Small intestine (tissue), 7 donors: ENCODE results near the gene STON1. TPM values are rescaled to one million over a fixed set of nuclear protein-coding genes. Genes with fewer than 3 reads are reported as not detected.
"Not testable (repeated sequence)": the region's sequence is repeated elsewhere in the genome, so short reads cannot be mapped to it uniquely, and the experiment has no call there.

Experiments
- DNase-seq, 2 donors: peaks; one replicate each; pipeline versions ENCODE4 v3.0.0 to v3.0.0-alpha.2; 2013
- FAIRE-seq: peaks from 2 replicates; lab custom pipeline; 2012; peaks lifted over from hg19 to GRCh38; lab: Jason Lieb, UNC
- H3K27ac ChIP-seq, 3 donors: one replicate each; pipeline ENCODE4 v1.5.1; 2013; ENCODE audit warnings: low read length in 2 of 3, mild to moderate bottlenecking in 2 of 3, control low read depth in 1 of 3, inconsistent platforms in 1 of 3, low read depth in 1 of 3, moderate library complexity in 1 of 3
- H3K27me3 ChIP-seq, 3 donors: one replicate each; pipeline ENCODE4 v1.6.1; 2013; ENCODE audit warnings: low read length in 3 of 3, inconsistent platforms in 1 of 3; ENCODE audit not compliant: control insufficient read depth in 3 of 3, insufficient read depth in 3 of 3
- H3K36me3 ChIP-seq, 3 donors: one replicate each; pipeline ENCODE4 v1.6.1; 2013; ENCODE audit warnings: low read length in 3 of 3, inconsistent platforms in 1 of 3, low read depth in 1 of 3, mild to moderate bottlenecking in 1 of 3, moderate library complexity in 1 of 3; ENCODE audit not compliant: control insufficient read depth in 3 of 3, insufficient read depth in 2 of 3
- H3K4me1 ChIP-seq, 3 donors: one replicate each; pipeline ENCODE4 v1.6.1; 2013; ENCODE audit warnings: low read length in 2 of 3, inconsistent platforms in 1 of 3, low read depth in 1 of 3, mild to moderate bottlenecking in 1 of 3, moderate library complexity in 1 of 3; ENCODE audit not compliant: control insufficient read depth in 3 of 3, insufficient read depth in 2 of 3
- H3K4me3 ChIP-seq, 3 donors: one replicate each; pipeline ENCODE4 v1.5.1; 2013; ENCODE audit warnings: low read length in 3 of 3, control low read depth in 1 of 3, inconsistent platforms in 1 of 3, low read depth in 1 of 3, mild to moderate bottlenecking in 1 of 3, moderate library complexity in 1 of 3
- H3K9me3 ChIP-seq, 2 donors: one replicate each; pipeline ENCODE4 v1.6.1; 2013; ENCODE audit warnings: low read depth in 1 of 2, low read length in 1 of 2; ENCODE audit not compliant: control insufficient read depth in 2 of 2, insufficient read depth in 1 of 2
- WGBS, 3 donors: extraction: QIAGEN DNeasy Blood & Tissue Kit; methylation state at CpG; one replicate each; pipeline ENCODE4 v1.1.7; 2013; 5-methylcytosine and 5-hydroxymethylcytosine counted together
- polyA plus RNA-seq, 4 donors: library from polyadenylated mRNA; stranded (reverse) in 3 of 4; unstranded in 1 of 4; fragments of 200-250 nt in 3 of 4; fragments of 120-200 nt in 1 of 4; gene quantifications; one replicate each; pipeline versions ENCODE4 v1.2.1 to v1.2.3, GENCODE V29; 2013
- donor health status: healthy with polysubstance abuse.
- donor health status: control.
- donor health status: control.
- donor health status: Bipolar disorder and iron deficiency.
- donor health status: healthy.

STON1 gene
- polyA plus RNA-seq, 4 donors, result 0.45 to 4.7 (median 2.5) TPM

DNA sequence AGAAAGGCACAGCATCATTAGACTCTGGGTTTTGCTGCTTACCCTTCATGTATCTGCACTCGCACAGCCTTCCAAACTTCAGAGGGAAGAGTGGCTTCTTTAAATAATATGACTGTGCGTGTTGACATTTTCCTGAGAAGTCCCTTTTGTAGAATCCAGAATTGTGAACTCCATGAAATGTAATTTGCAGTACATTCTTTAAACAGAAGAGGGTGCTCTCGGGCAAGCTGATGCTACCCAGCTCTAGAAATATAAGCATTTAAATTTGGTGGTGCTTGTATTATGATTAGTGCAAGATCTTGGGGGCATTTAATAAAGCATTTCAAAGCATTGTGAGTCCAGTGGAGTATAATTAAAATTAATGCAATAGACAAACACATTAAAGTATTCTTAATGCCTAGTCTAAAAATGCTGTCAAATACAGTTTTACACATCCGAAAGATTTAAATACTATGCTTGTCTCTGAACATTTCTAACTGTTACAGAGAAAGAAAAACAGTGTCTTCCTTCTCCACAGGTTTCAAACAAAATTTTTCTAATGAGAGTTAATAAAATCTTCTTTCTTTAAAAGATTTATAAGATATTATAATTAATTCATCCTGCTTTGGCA lies 70.4 kb downstream of the STON1 start:
- WGBS, 3 donors, result 29 to 38% (median 30%) methylated on average over 4 of the region's 4 CpGs
- DNase-seq (peak; percentile 37 to 56), FAIRE-seq (no peak)
- no peaks in the 10 kb centered on the region for H3K27me3 ChIP-seq
- no peaks in the 10 kb centered on the region for H3K36me3 ChIP-seq
- H3K4me1 ChIP-seq, result no peaks in the 10 kb centered on the region
- H3K9me3 ChIP-seq, result no peaks in the 10 kb centered on the region
- no peak overlapping the region for H3K4me3 ChIP-seq
- H3K27ac ChIP-seq, result no peak overlapping the region

DNA sequence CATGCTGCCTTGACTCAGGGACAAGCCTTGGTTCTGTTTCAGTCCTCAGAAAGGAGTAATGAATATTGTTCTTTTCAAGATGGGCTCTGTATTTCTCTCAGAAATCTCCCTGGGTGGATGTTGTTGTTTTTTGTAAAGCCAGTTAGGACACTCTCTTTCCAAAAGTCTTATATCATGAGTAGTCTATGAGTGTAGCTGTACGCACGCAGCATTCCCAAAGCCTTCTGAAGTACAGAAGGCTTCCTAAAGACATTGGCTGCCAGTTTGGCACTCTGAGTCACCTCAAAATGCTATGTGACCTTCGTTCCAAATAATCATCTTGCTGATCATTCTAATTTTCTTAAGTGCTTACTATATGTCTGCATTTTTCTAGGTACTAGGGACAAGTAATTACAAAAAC lies 71.0 kb downstream of the STON1 start:
- DNase-seq, result no peak
- FAIRE-seq, result no peak
- Histone ChIP-seq H3K4me1 (no peaks in the 10 kb centered on the region), H3K27ac (no peak overlapping the region), H3K36me3 (no peaks in the 10 kb centered on the region), H3K4me3 (no peak overlapping the region), H3K27me3 (no peaks in the 10 kb centered on the region), H3K9me3 (no peaks in the 10 kb centered on the region)
- WGBS, 3 donors, result 74 to 79% (median 78%) methylated on average over 3 of the region's 3 CpGs

- H3K27ac ChIP-seq, result no peak overlapping the region
- H3K9me3 ChIP-seq, result no peaks in the 10 kb centered on the region
- peak; percentile 20 to 33 for DNase-seq
- no peaks in the 10 kb centered on the region for H3K36me3 ChIP-seq
- no peaks in the 10 kb centered on the region for H3K27me3 ChIP-seq
- no peak for FAIRE-seq
- WGBS, 3 donors, result 32 to 58% (median 46%) methylated on average over 7 of the region's 7 CpGs
- H3K4me3 ChIP-seq, result no peak overlapping the region
- H3K4me1 ChIP-seq, result no peaks in the 10 kb centered on the region
Observed at GRCh38 chr2:48601349-48601748, 71.4 kb downstream of the STON1 start.

DNA sequence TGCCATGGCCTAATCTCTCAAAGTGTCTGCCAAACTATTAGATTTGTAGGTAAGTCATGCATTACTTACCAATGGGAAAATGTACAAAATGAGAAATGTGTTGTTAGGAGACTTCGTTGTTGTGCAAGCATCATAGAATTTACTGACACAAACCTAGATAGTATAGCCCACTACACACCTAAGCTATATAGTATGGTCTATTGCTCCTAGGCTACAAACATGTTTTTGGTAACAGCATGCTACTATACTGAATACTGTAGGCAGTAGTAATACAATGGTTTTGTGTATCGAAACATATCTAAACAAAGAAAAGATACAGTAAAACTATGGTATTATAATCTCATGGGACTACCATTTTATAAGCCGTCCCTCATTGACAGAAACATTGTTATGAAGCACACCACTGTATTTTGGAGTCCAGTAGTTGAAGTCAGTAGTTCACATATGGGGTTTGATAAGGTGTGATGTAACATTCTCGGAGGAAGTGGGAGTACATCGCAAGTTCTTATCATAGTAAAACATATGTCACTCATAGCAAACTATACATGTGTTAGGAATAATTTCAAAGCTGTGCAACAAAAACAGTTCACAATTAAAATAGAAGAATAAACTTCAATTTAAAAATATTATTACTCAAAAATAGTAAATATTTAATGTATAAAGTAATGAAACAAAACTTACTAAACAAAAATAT lies 75.7 kb downstream of the STON1 start:
- Histone ChIP-seq H3K27ac (no peak overlapping the region), H3K4me1 (no peaks in the 10 kb centered on the region), H3K36me3 (no peaks in the 10 kb centered on the region), H3K27me3 (no peaks in the 10 kb centered on the region), H3K9me3 (no peaks in the 10 kb centered on the region), H3K4me3 (no peak overlapping the region)
- 80 to 91% (median 89%) methylated on average over 5 of the region's 5 CpGs for whole genome bisulfite sequencing, 3 donors
- DNase-seq (no peak), FAIRE-seq (no peak)

GRCh38 chr2:48607307-48608014 lies 77.5 kb downstream of the STON1 start:
- FAIRE-seq, result no peak
- WGBS, 3 donors, result 80 to 82% (median 81%) methylated on average over 10 of the region's 10 CpGs
- Histone ChIP-seq H3K36me3 (no peaks in the 10 kb centered on the region), H3K9me3 (no peaks in the 10 kb centered on the region), H3K27ac (no peak overlapping the region), H3K27me3 (no peaks in the 10 kb centered on the region), H3K4me3 (no peak overlapping the region), H3K4me1 (no peaks in the 10 kb centered on the region)
- DNase-seq, result no peak

GRCh38 chr2:48613211-48613610 lies 83.3 kb downstream of the STON1 start:
- Histone ChIP-seq H3K4me3 (no peak overlapping the region), H3K36me3 (no peaks in the 10 kb centered on the region), H3K27ac (no peak overlapping the region), H3K27me3 (peaks cover 0 to 2% (median 0%) of the 10 kb centered on the region in 3 donors), H3K4me1 (no peaks in the 10 kb centered on the region), H3K9me3 (no peaks in the 10 kb centered on the region)
- FAIRE-seq, result no peak
- 67 to 85% (median 78%) methylated on average over 2 of the region's 2 CpGs for WGBS, 3 donors
- DNase-seq, result no peak

GRCh38 chr2:48614581-48614980 lies 84.6 kb downstream of the STON1 start:
- not testable (repeated sequence) for H3K27me3 ChIP-seq, DNase-seq

GRCh38 chr2:48617618-48618017 lies 87.7 kb downstream of the STON1 start, which contains the start of gene GTF2A1L:
TSS of gene GTF2A1L (plus strand) at chr2:48617856. CDS start at chr2:48617875, 19 bp downstream.
- H3K27me3 ChIP-seq, result peaks cover 0 to 2% (median 0%) of the 10 kb centered on the region in 3 donors
- no peaks in the 10 kb centered on the region for H3K36me3 ChIP-seq
- no peak within 1 kb of the TSS for H3K4me3 ChIP-seq
- no peaks in the 10 kb centered on the region for H3K4me1 ChIP-seq
- no peak within 1 kb of the TSS for H3K27ac ChIP-seq
- H3K9me3 ChIP-seq, result no peaks in the 10 kb centered on the region
- DNase-seq (no peak), FAIRE-seq (no peak)
- WGBS, 3 donors, result 77 to 82% (median 82%) methylated on average over 26 of the region's 26 CpGs

More at GRCh38 chr2:48614581-48614980, 84.6 kb downstream of the STON1 start:
- not testable (repeated sequence) for H3K4me3 ChIP-seq, H3K4me1 ChIP-seq, H3K27ac ChIP-seq, FAIRE-seq, H3K36me3 ChIP-seq, H3K9me3 ChIP-seq
- WGBS, 3 donors, result 96 to 98% (median 97%) methylated on average over 13 to 35 of the region's 35 CpGs
